GM06990 (cell line): ENCODE measurements around the gene HCFC1.

Experiments
- DNase-seq: peaks from one replicate; pipeline ENCODE4 v3.0.0-alpha.2; 2011; ENCODE audit not compliant: insufficient read length; ENCODE audit errors: extremely low read depth
- H3K27me3 ChIP-seq: replicated peaks from 2 replicates; pipeline ENCODE4 v1.6.0; 2011; ENCODE audit warnings: low read length; ENCODE audit not compliant: control insufficient read depth, insufficient read depth
- H3K36me3 ChIP-seq: 2 replicates; pipeline ENCODE4 v1.5.1; 2011; ENCODE audit warnings: low read length; ENCODE audit not compliant: control insufficient read depth, insufficient read depth
- H3K4me3 ChIP-seq: replicated peaks from 2 replicates; pipeline ENCODE4 v1.5.1; 2011; ENCODE audit warnings: low read depth, mild to moderate bottlenecking, control low read depth, low read length
- CTCF ChIP-seq: IDR thresholded peaks from 2 replicates; pipeline ENCODE4 v1.5.1; 2011; ENCODE audit warnings: low read length, control low read depth, mild to moderate bottlenecking, inconsistent platforms; ENCODE audit not compliant: insufficient read depth, poor library complexity, severe bottlenecking

Gene HCFC1

GRCh38 chrX:153955228-153955732, 16.3 kb downstream of the HCFC1 start:
- Histone ChIP-seq H3K27me3 (no peaks in the 10 kb centered on the region), H3K4me3 (no peak overlapping the region), H3K36me3 (peaks cover 51% of the 10 kb centered on the region)
- no peak for TF ChIP-seq CTCF
- DNase-seq, result no peak

GRCh38 chrX:153954558-153955227, 16.9 kb downstream of the HCFC1 start:
- Histone ChIP-seq H3K4me3 (no peak overlapping the region), H3K27me3 (no peaks in the 10 kb centered on the region), H3K36me3 (peaks cover 50% of the 10 kb centered on the region)
- TF ChIP-seq CTCF, result no peak
- DNase-seq, result no peak

- no peak for TF ChIP-seq CTCF
- no peak for DNase-seq
- Histone ChIP-seq H3K36me3 (peaks cover 47% of the 10 kb centered on the region), H3K4me3 (no peak overlapping the region), H3K27me3 (no peaks in the 10 kb centered on the region)
Measured at GRCh38 chrX:153953892-153954557, 17.6 kb downstream of the HCFC1 start.

- Histone ChIP-seq H3K4me3 (no peak overlapping the region), H3K36me3 (peaks cover 46% of the 10 kb centered on the region), H3K27me3 (no peaks in the 10 kb centered on the region)
- peak; percentile 77 for DNase-seq
- peak; percentile 96 for TF ChIP-seq CTCF
Measured at GRCh38 chrX:153953342-153953830, 18.2 kb downstream of the HCFC1 start.

GRCh38 chrX:153952373-153953026, 19.1 kb downstream of the HCFC1 start:
- no peak for DNase-seq
- Histone ChIP-seq H3K36me3 (peaks cover 43% of the 10 kb centered on the region), H3K4me3 (no peak overlapping the region), H3K27me3 (no peaks in the 10 kb centered on the region)
- no peak for TF ChIP-seq CTCF
